ENCODE data around the gene GRB2.

- no peak for TF ChIP-seq CTCF (IDR thresholded peaks at IDR 0.05)
- TF ChIP-seq POLR2A (IDR thresholded peaks at IDR 0.05) = no peak
- no peak for TF ChIP-seq EP300 (IDR thresholded peaks at IDR 0.05)
Measured at GRCh38 chr17:75334723-75335122, 70.8 kb downstream of the GRB2 start.
